ENCODE data around the gene NAALADL2.
A peak's percentile ranks its signal among the peaks of the same experiment; 100 is the strongest.

The NAALADL2 gene

DNA sequence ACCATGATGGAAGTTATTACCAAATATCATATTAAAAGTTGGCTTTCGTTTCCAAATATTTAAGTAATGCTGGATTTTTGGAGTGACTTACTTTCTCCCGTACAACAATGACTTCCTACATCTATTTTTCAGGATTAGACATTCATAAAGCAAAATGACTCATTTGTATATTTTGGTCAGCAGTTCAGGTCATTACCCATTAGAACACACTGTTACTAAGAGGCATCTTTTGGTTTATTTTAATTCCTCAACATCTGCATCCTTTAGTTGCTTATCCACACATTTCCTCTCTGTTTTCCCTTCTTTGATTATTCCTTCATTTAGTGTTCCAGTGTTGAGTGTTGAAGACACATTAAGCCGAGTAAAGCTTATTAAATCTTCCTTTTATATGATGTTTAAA is 348.2 kb downstream of the NAALADL2 start:
- peak; percentile 46 for DNase-seq (ENCODE audit: low read depth, low spot score)
- H3K4me3 ChIP-seq (ENCODE audit: low read depth, low read length): no peak overlapping the region
- in situ Hi-C loops (cut with HindIII; ENCODE audit: low sequenced_read_pairs): no loop called here
- TF ChIP-seq, protein P1, sequence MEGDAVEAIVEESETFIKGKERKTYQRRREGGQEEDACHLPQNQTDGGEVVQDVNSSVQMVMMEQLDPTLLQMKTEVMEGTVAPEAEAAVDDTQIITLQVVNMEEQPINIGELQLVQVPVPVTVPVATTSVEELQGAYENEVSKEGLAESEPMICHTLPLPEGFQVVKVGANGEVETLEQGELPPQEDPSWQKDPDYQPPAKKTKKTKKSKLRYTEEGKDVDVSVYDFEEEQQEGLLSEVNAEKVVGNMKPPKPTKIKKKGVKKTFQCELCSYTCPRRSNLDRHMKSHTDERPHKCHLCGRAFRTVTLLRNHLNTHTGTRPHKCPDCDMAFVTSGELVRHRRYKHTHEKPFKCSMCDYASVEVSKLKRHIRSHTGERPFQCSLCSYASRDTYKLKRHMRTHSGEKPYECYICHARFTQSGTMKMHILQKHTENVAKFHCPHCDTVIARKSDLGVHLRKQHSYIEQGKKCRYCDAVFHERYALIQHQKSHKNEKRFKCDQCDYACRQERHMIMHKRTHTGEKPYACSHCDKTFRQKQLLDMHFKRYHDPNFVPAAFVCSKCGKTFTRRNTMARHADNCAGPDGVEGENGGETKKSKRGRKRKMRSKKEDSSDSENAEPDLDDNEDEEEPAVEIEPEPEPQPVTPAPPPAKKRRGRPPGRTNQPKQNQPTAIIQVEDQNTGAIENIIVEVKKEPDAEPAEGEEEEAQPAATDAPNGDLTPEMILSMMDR (IDR thresholded peaks at IDR 0.05; ENCODE audit: low read depth, low read length): no peak

DNA sequence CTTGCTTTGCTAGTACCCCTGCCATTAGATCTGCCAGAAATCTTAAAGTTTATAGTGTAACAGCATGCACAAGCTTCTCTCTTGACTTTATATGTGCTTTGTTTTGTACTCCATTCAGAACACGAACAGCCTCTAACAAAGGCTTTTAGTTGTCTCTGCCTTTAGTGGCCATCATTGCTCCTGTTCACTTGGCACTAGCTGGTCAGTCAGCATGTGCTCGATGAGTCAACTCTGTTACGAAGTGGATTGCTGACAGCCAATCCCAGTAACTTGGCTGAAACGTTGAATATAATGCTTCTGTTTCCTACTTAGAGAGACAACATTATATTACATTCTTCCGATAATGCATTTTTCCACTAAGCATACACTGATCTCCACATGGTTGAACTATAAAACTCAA is 349.2 kb downstream of the NAALADL2 start:
- peak; percentile 51 for DNase-seq (ENCODE audit: low read depth, low spot score)
- in situ Hi-C loops (cut with HindIII; ENCODE audit: low sequenced_read_pairs): no loop called here
- H3K4me3 ChIP-seq (ENCODE audit: low read depth, low read length): no peak overlapping the region
- TF ChIP-seq, protein P1 (IDR thresholded peaks at IDR 0.05; ENCODE audit: low read depth, low read length): no peak

DNA sequence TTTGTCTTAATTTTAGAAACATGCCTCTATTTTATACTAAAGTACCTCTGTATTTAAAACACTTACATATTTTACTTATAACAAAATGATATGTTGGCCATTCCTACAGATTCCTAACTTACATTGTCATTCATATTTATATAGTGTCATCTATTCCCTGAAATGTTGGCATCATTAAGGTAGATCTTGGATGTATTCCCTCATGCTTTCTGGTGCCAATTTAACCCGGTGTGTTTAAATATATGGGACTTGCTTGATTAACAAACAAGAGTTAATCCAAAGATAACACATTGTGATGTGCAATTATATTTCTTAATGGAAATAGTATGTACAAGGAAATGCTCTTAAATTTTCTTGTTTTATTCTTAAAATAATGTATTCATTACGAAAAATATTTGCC is 352.3 kb downstream of the NAALADL2 start:
- DNase-seq (ENCODE audit: low read depth, low spot score): no peak
- no peak overlapping the region for H3K4me3 ChIP-seq (ENCODE audit: low read depth, low read length)
- TF ChIP-seq, protein P1 (IDR thresholded peaks at IDR 0.05; ENCODE audit: low read depth, low read length): no peak
- in situ Hi-C loops (cut with HindIII; ENCODE audit: low sequenced_read_pairs): no loop called here

DNA sequence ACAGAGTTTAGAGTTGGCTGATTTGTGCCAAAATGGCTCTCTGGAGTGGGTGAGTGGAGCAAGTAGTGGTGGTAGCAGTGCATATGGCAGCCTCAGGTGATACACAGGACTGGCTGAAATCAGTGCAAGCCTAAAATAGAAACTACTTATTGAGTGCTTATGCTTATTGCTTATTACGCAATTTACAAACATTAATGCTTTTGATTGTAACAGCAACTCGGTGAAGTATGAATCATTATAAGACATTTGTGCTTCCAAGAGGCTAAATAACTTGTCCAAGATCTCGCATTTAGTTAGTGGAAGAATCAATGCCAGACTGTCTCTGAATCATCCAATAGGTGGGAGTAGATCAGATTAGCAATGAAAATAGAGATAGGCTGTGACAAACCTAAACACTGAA is 353.8 kb downstream of the NAALADL2 start:
- H3K4me3 ChIP-seq (ENCODE audit: low read depth, low read length): no peak overlapping the region
- TF ChIP-seq, protein P1 (IDR thresholded peaks at IDR 0.05; ENCODE audit: low read depth, low read length): no peak
- DNase-seq (ENCODE audit: low read depth, low spot score): peak; percentile 21
- in situ Hi-C loops (cut with HindIII; ENCODE audit: low sequenced_read_pairs): no loop called here

DNA sequence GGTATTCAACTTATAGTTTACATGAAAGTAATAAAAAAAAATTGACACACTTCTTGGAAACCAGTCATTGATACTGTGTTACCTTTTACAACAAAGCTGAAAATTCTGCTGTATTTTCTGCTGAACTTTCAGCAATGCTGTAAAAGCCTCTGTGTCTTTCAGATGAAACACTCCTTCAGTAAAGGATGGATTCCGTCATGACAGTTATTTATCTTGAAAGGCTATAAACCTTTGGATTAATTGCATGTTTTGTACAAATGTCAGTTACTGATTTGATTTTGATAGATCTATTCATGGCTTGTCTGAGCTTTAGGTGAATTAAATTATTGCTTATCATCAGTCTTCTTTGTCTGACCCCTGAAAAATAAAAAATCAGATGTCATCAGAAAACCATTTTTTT is 355.1 kb downstream of the NAALADL2 start:
- DNase-seq (ENCODE audit: low read depth, low spot score): no peak
- in situ Hi-C loops (cut with HindIII; ENCODE audit: low sequenced_read_pairs): no loop called here
- TF ChIP-seq, protein P1 (IDR thresholded peaks at IDR 0.05; ENCODE audit: low read depth, low read length): no peak
- no peak overlapping the region for H3K4me3 ChIP-seq (ENCODE audit: low read depth, low read length)

DNA sequence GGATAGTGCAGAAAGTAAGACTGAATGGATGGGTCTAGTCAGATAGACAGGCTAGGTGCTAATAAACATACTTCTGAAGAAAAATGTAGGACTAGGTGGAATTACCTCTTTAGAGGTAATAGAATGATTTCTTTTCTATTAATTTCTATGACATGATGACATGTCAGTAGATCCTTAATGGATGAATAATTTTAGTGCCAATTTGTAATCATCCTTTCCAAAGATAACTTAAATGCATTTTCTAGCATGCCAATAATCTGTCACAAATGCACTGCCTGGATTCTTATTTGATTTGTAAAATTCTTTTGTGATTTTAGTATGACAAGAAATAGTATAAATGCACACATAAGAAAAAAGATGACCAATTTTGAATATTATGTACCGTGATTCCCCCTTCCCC is 356.7 kb downstream of the NAALADL2 start:
- in situ Hi-C loops (cut with HindIII; ENCODE audit: low sequenced_read_pairs): no loop called here
- H3K4me3 ChIP-seq (ENCODE audit: low read depth, low read length): no peak overlapping the region
- no peak for DNase-seq (ENCODE audit: low read depth, low spot score)
- TF ChIP-seq, protein P1 (IDR thresholded peaks at IDR 0.05; ENCODE audit: low read depth, low read length): no peak

DNA sequence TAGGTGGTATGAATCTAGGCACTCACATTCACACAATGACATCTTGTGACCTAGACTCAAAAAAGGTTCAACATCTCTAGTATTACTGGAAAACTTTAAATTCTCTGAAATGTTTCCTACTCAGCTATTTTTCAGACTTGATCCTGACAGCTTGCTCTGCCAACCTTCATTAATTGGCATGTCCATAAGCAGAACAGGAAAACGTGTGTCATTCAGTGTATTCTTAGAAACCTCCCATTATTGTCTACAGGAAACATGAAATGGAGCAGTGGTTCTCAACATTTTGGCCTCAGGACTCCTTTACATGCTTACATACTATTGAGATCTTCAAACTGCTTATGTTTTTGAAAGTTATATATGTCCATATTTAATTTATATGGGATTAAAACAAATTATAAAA is 363.2 kb downstream of the NAALADL2 start:
- TF ChIP-seq, protein P1 (IDR thresholded peaks at IDR 0.05; ENCODE audit: low read depth, low read length): no peak
- in situ Hi-C loops (cut with HindIII; ENCODE audit: low sequenced_read_pairs): no loop called here
- DNase-seq (ENCODE audit: low read depth, low spot score): no peak
- H3K4me3 ChIP-seq (ENCODE audit: low read depth, low read length): no peak overlapping the region
